Neural progenitor cell (in vitro differentiated cells): ENCODE data around the gene SRGAP2C. TPM values are rescaled to one million over a fixed set of nuclear protein-coding genes. Genes with fewer than 3 reads are reported as not detected.
"Not testable (repeated sequence)": the region's sequence is repeated elsewhere in the genome, so short reads cannot be mapped to it uniquely, and the experiment has no call there.

Experiments used
- DNase-seq: peaks from one replicate; pipeline ENCODE4 v3.0.0-alpha.2; 2016; ENCODE audit warnings: low spot score
- H2AFZ ChIP-seq: fragments of 200-600 bp; sonication (generic); replicated peaks from 2 replicates; pipeline ENCODE4 v1.6.1; 2016; ENCODE audit warnings: antibody characterized with exemption
- H3F3A ChIP-seq: fragments of 200-600 bp; sonication (generic); 2 replicates; pipeline ENCODE4 v1.6.1; 2016; ENCODE audit warnings: antibody characterized with exemption, low read depth
- H3K27ac ChIP-seq: fragments of 200-600 bp; sonication (generic); 2 replicates; pipeline ENCODE4 v1.5.1; 2016; ENCODE audit warnings: mild to moderate bottlenecking
- H3K27me3 ChIP-seq: fragments of 200-600 bp; sonication (generic); 2 replicates; pipeline ENCODE4 v1.6.1; 2016; ENCODE audit warnings: mild to moderate bottlenecking, moderate library complexity
- H3K36me3 ChIP-seq: fragments of 200-600 bp; sonication (generic); 2 replicates; pipeline ENCODE4 v1.5.1; 2016
- H3K4me1 ChIP-seq: fragments of 200-600 bp; sonication (generic); 2 replicates; pipeline ENCODE4 v1.6.1; 2016; ENCODE audit warnings: mixed run types
- H3K4me2 ChIP-seq: fragments of 200-600 bp; sonication (generic); 2 replicates; pipeline ENCODE4 v1.6.1; 2016
- H3K4me3 ChIP-seq: fragments of 200-600 bp; sonication (generic); 2 replicates; pipeline ENCODE4 v1.5.1; 2016
- H3K79me2 ChIP-seq: fragments of 200-600 bp; sonication (generic); 2 replicates; pipeline ENCODE4 v1.6.1; 2016; ENCODE audit warnings: low read depth
- H3K9ac ChIP-seq: fragments of 200-600 bp; sonication (generic); 2 replicates; pipeline ENCODE4 v1.6.1; 2016
- H3K9me3 ChIP-seq: fragments of 200-600 bp; sonication (generic); 2 replicates; pipeline ENCODE4 v1.5.1; 2016; ENCODE audit warnings: low read depth
- H4K20me1 ChIP-seq: fragments of 200-600 bp; sonication (generic); 2 replicates; pipeline ENCODE4 v1.6.1; 2016; ENCODE audit warnings: low read depth
- H3K27ac Mint-ChIP-seq: 3 replicates; pipeline ENCODE4 v1.8.0; 2021; ENCODE audit warnings: mixed read lengths
- H3K27me3 Mint-ChIP-seq: 2 replicates; pipeline ENCODE4 v1.8.0; 2022; ENCODE audit warnings: low read depth, mild to moderate bottlenecking, inconsistent platforms, moderate library complexity, mixed read lengths; ENCODE audit not compliant: insufficient read depth
- H3K36me3 Mint-ChIP-seq: 3 replicates; pipeline ENCODE4 v1.8.0; 2021; ENCODE audit warnings: mixed read lengths
- H3K4me1 Mint-ChIP-seq: 3 replicates; pipeline ENCODE4 v1.8.0; 2021; ENCODE audit warnings: mixed read lengths
- H3K4me3 Mint-ChIP-seq: 3 replicates; pipeline ENCODE4 v1.8.0; 2021; ENCODE audit warnings: mild to moderate bottlenecking, moderate library complexity, mixed read lengths
- H3K9me3 Mint-ChIP-seq: 3 replicates; pipeline ENCODE4 v1.8.0; 2020; ENCODE audit warnings: mixed read lengths
- total RNA-seq: library from RNA; depleted of rRNA; stranded (reverse); fragments of >200 nt; gene quantifications from 2 replicates; pipeline ENCODE4 v1.2.3, GENCODE V29; 2015; ENCODE audit warnings: low replicate concordance

SRGAP2C gene
- total RNA-seq, 1 donor from 2014 or later, result 26.8 TPM

GRCh38 chr1:121207328-121207727, 22.6 kb downstream of the SRGAP2C start:
- not testable (repeated sequence) for H3K36me3 Mint-ChIP-seq, H3K4me1 Mint-ChIP-seq, H3K27me3 ChIP-seq, H3K4me1 ChIP-seq, H3K4me3 ChIP-seq, H3K9me3 Mint-ChIP-seq, H3K9me3 ChIP-seq, H4K20me1 ChIP-seq, H3K27ac ChIP-seq, H3K36me3 ChIP-seq, H3K79me2 ChIP-seq, H3K4me3 Mint-ChIP-seq, H2AFZ ChIP-seq, DNase-seq, H3F3A ChIP-seq, H3K9ac ChIP-seq, H3K4me2 ChIP-seq, H3K27ac Mint-ChIP-seq, H3K27me3 Mint-ChIP-seq

- not testable (repeated sequence) for H3K27me3 Mint-ChIP-seq, H3K9me3 Mint-ChIP-seq, H3K36me3 ChIP-seq, H3K36me3 Mint-ChIP-seq, H3K9me3 ChIP-seq, H3K9ac ChIP-seq, H3F3A ChIP-seq, H3K27me3 ChIP-seq, H3K79me2 ChIP-seq, H4K20me1 ChIP-seq, H3K4me3 Mint-ChIP-seq, H3K4me1 Mint-ChIP-seq, H3K27ac ChIP-seq, H3K27ac Mint-ChIP-seq, H3K4me1 ChIP-seq, H3K4me3 ChIP-seq, H3K4me2 ChIP-seq, DNase-seq, H2AFZ ChIP-seq
Observed at GRCh38 chr1:121208375-121208774, 23.6 kb downstream of the SRGAP2C start.

GRCh38 chr1:121210778-121211177, 26.0 kb downstream of the SRGAP2C start:
- not testable (repeated sequence) for H3K9ac ChIP-seq, H3K4me2 ChIP-seq, H3K9me3 Mint-ChIP-seq, H2AFZ ChIP-seq, H3K4me3 Mint-ChIP-seq, H3K36me3 Mint-ChIP-seq, H3K36me3 ChIP-seq, H3K27ac ChIP-seq, H3K27me3 Mint-ChIP-seq, DNase-seq, H3K27me3 ChIP-seq, H3K4me1 ChIP-seq, H3K27ac Mint-ChIP-seq, H3K4me3 ChIP-seq, H3F3A ChIP-seq, H3K79me2 ChIP-seq, H4K20me1 ChIP-seq, H3K4me1 Mint-ChIP-seq, H3K9me3 ChIP-seq

- not testable (repeated sequence) for H3K4me2 ChIP-seq, H3K4me3 Mint-ChIP-seq, H3K27me3 Mint-ChIP-seq, H3K27me3 ChIP-seq, H3K4me1 Mint-ChIP-seq, H3K36me3 ChIP-seq, H3K27ac ChIP-seq, H2AFZ ChIP-seq, H3K27ac Mint-ChIP-seq, H3K4me1 ChIP-seq, H3K9me3 Mint-ChIP-seq, H3K79me2 ChIP-seq, H3K36me3 Mint-ChIP-seq, H3K9ac ChIP-seq, H3F3A ChIP-seq, H3K9me3 ChIP-seq, H3K4me3 ChIP-seq, DNase-seq
- peaks cover 11% of the 10 kb centered on the region for H4K20me1 ChIP-seq
Observed at GRCh38 chr1:121213491-121213890, 28.7 kb downstream of the SRGAP2C start.

GRCh38 chr1:121214544-121215156, 29.9 kb downstream of the SRGAP2C start:
- H3K9me3 Mint-ChIP-seq, H3K27me3 ChIP-seq, H3K4me3 ChIP-seq, H3F3A ChIP-seq, H3K27ac Mint-ChIP-seq, H2AFZ ChIP-seq, H3K4me1 Mint-ChIP-seq, H3K27me3 Mint-ChIP-seq, H3K27ac ChIP-seq, H3K36me3 ChIP-seq, H3K4me1 ChIP-seq, H3K9ac ChIP-seq, H3K9me3 ChIP-seq, H3K4me2 ChIP-seq, H3K36me3 Mint-ChIP-seq, DNase-seq, H3K4me3 Mint-ChIP-seq, H3K79me2 ChIP-seq: not testable (repeated sequence)
- H4K20me1 ChIP-seq, result peaks cover 11% of the 10 kb centered on the region

- not testable (repeated sequence) for H2AFZ ChIP-seq, H3K27ac ChIP-seq, H3K9ac ChIP-seq, H3K4me1 Mint-ChIP-seq, H3F3A ChIP-seq, H3K27me3 Mint-ChIP-seq, H3K36me3 ChIP-seq, H3K79me2 ChIP-seq, H3K4me3 Mint-ChIP-seq, H3K27me3 ChIP-seq, H3K4me1 ChIP-seq, H3K9me3 ChIP-seq, H3K9me3 Mint-ChIP-seq, H3K36me3 Mint-ChIP-seq, DNase-seq, H3K4me2 ChIP-seq, H3K4me3 ChIP-seq, H3K27ac Mint-ChIP-seq
- peaks cover 11% of the 10 kb centered on the region for H4K20me1 ChIP-seq
Observed at GRCh38 chr1:121215699-121216417, 31.1 kb downstream of the SRGAP2C start.

- H3K27me3 ChIP-seq, DNase-seq, H3K4me1 Mint-ChIP-seq, H3K9ac ChIP-seq, H3K4me2 ChIP-seq, H3K4me3 ChIP-seq, H2AFZ ChIP-seq, H3K4me1 ChIP-seq, H3K4me3 Mint-ChIP-seq, H3K27me3 Mint-ChIP-seq, H3K79me2 ChIP-seq, H3K27ac Mint-ChIP-seq, H3K9me3 Mint-ChIP-seq, H3K9me3 ChIP-seq, H3F3A ChIP-seq, H3K27ac ChIP-seq, H3K36me3 ChIP-seq, H3K36me3 Mint-ChIP-seq: not testable (repeated sequence)
- peaks cover 11% of the 10 kb centered on the region for H4K20me1 ChIP-seq
Observed at GRCh38 chr1:121216676-121217075, 31.9 kb downstream of the SRGAP2C start.

- not testable (repeated sequence) for H4K20me1 ChIP-seq, H3K27me3 ChIP-seq, DNase-seq, H3K27me3 Mint-ChIP-seq, H3F3A ChIP-seq, H3K9me3 ChIP-seq, H3K4me3 ChIP-seq, H3K4me3 Mint-ChIP-seq, H3K9me3 Mint-ChIP-seq, H3K36me3 Mint-ChIP-seq, H2AFZ ChIP-seq, H3K4me2 ChIP-seq, H3K27ac ChIP-seq, H3K4me1 ChIP-seq, H3K4me1 Mint-ChIP-seq, H3K36me3 ChIP-seq, H3K9ac ChIP-seq, H3K27ac Mint-ChIP-seq
- peaks cover 13% of the 10 kb centered on the region for H3K79me2 ChIP-seq
Observed at GRCh38 chr1:121221770-121222169, 37.0 kb downstream of the SRGAP2C start.
